GM18907 (cell line): ENCODE measurements around the gene ZFHX2.
"Not testable (repeated sequence)": the region's sequence is repeated elsewhere in the genome, so short reads cannot be mapped to it uniquely, and the experiment has no call there.

Source experiments
- ATAC-seq: cut with Tn5 transposase; IDR thresholded peaks from one replicate; pipeline ENCODE4 v1.9.1; 2021; ENCODE audit warnings: mild to moderate bottlenecking, moderate library complexity; ENCODE audit not compliant: unreplicated experiment

The ZFHX2 gene

GRCh38 chr14:23544511-23545447, 6.8 kb downstream of the ZFHX2 start:
- no peak for ATAC-seq

- no peak for ATAC-seq
These were observed 8.2 kb downstream of the ZFHX2 start for GRCh38 chr14:23543403-23543802.

GRCh38 chr14:23542261-23542660, 9.3 kb downstream of the ZFHX2 start:
- ATAC-seq = no peak

- no peak for ATAC-seq
These were observed 11.5 kb downstream of the ZFHX2 start for GRCh38 chr14:23540141-23540469.

- no peak for ATAC-seq
These were observed 12.1 kb downstream of the ZFHX2 start for GRCh38 chr14:23539248-23540140.

- ATAC-seq = no peak
These were observed 12.8 kb downstream of the ZFHX2 start for GRCh38 chr14:23538785-23539184.

GRCh38 chr14:23538050-23538718, 13.4 kb downstream of the ZFHX2 start:
- no peak for ATAC-seq

GRCh38 chr14:23537351-23538049, 14.1 kb downstream of the ZFHX2 start:
- ATAC-seq = no peak

GRCh38 chr14:23536906-23537305, 14.7 kb downstream of the ZFHX2 start:
- ATAC-seq = not testable (repeated sequence)

- no peak for ATAC-seq
These were observed 15.1 kb downstream of the ZFHX2 start for GRCh38 chr14:23536494-23536893.

- ATAC-seq = no peak
These were observed 15.6 kb downstream of the ZFHX2 start for GRCh38 chr14:23535943-23536342.

GRCh38 chr14:23533652-23534435, 17.7 kb downstream of the ZFHX2 start:
- no peak for ATAC-seq

- no peak for ATAC-seq
These were observed 18.9 kb downstream of the ZFHX2 start for GRCh38 chr14:23532658-23533057.

- ATAC-seq = no peak
These were observed 20.2 kb downstream of the ZFHX2 start for GRCh38 chr14:23531391-23531790.

- no peak for ATAC-seq
These were observed 21.1 kb downstream of the ZFHX2 start for GRCh38 chr14:23530375-23531055.

GRCh38 chr14:23529016-23529415, 22.5 kb downstream of the ZFHX2 start:
- ATAC-seq = no peak

- ATAC-seq = no peak
These were observed 23.0 kb downstream of the ZFHX2 start for GRCh38 chr14:23528555-23528954.

GRCh38 chr14:23525611-23526010, 26.0 kb downstream of the ZFHX2 start:
- no peak for ATAC-seq

GRCh38 chr14:23524954-23525353, 26.6 kb downstream of the ZFHX2 start:
- ATAC-seq = no peak
